Upper lobe of left lung (tissue), 6 donors: ENCODE results near the gene CTNNBL1. TPM values are rescaled to one million over a fixed set of nuclear protein-coding genes. Genes with fewer than 3 reads are reported as not detected.

Experiments
- ATAC-seq, 2 donors: fragments of 200-7000 bp; cut with Tn5 transposase; one replicate each; pipeline ENCODE4 v1.9.1; 2022; ENCODE audit warnings: mild to moderate bottlenecking in 2 of 2, moderate library complexity in 2 of 2; ENCODE audit not compliant: low FRiP score in 2 of 2
- DNase-seq, 2 donors: peaks; one replicate each; pipeline ENCODE4 v3.0.0-alpha.2; 2019 to 2020
- H3K27ac ChIP-seq, 4 donors: fragments of 200-600 bp; sonication (generic); one replicate each; pipeline ENCODE4 v1.5.1; 2016 to 2019
- H3K27me3 ChIP-seq, 4 donors: fragments of 200-600 bp; sonication (generic); one replicate each; pipeline ENCODE4 v1.5.1; 2017 to 2019
- H3K36me3 ChIP-seq, 4 donors: fragments of 200-600 bp; sonication (generic); one replicate each; pipeline ENCODE4 v1.5.1; 2016 to 2019
- H3K4me1 ChIP-seq, 4 donors: fragments of 200-600 bp; sonication (generic); one replicate each; pipeline ENCODE4 v1.5.1; 2018 to 2019
- H3K4me3 ChIP-seq, 4 donors: fragments of 200-600 bp; sonication (generic); one replicate each; pipeline ENCODE4 v1.5.1; 2017 to 2019; ENCODE audit warnings: mild to moderate bottlenecking in 2 of 4, moderate library complexity in 1 of 4
- H3K9me3 ChIP-seq, 4 donors: fragments of 200-600 bp; sonication (generic); one replicate each; pipeline ENCODE4 v1.5.1; 2018 to 2019
- EP300 ChIP-seq, 4 donors: sonication (generic); formaldehyde crosslinking; IDR thresholded peaks; one replicate each; pipeline ENCODE4 v1.5.1; 2017; ENCODE audit warnings: antibody characterized with exemption in 4 of 4, control low read depth in 2 of 4
- POLR2A ChIP-seq, 4 donors: fragments of 450-650 bp; IDR thresholded peaks; one replicate each; pipeline ENCODE4 v1.5.1; 2016 to 2017; ENCODE audit warnings: antibody characterized with exemption in 4 of 4, mild to moderate bottlenecking in 2 of 4
- POLR2AphosphoS5 ChIP-seq, 2 donors: sonication (generic); formaldehyde crosslinking; IDR thresholded peaks; one replicate each; pipeline ENCODE4 v1.5.1; 2017; ENCODE audit warnings: antibody characterized with exemption in 2 of 2
- WGBS, 2 donors: methylation state at CpG; one replicate each; pipeline ENCODE4 v1.1.5; 2017 to 2018; 5-methylcytosine and 5-hydroxymethylcytosine counted together
- total RNA-seq, 6 donors: library from RNA; depleted of rRNA in 4 of 6; stranded (reverse); fragments of >200 nt in 4 of 6; gene quantifications; one replicate each; pipeline versions ENCODE4 v1.1.0 to v1.2.1, GENCODE V29; 2016 to 2021
- TF ChIP-seq, protein P1 (sequence below), 6 experiments: fragments of 450-650 bp in 4 of 6; fragments of 200-600 bp in 2 of 6; sonication (generic) in 2 of 6; IDR thresholded peaks; one replicate each; pipeline ENCODE4 v1.5.1; 2016 to 2019; ENCODE audit warnings: antibody characterized with exemption in 6 of 6
- donor health status: DM: no; HTN: no; CAD: no; lungs with moderate emphysema.
- donor health status: DM: no; HTN: yes; CAD: no; lungs with severe emphysema.

CTNNBL1 gene
- total RNA-seq, 6 donors from 2014 or later, result 25.1 to 61.0 (median 29.1) TPM

DNA sequence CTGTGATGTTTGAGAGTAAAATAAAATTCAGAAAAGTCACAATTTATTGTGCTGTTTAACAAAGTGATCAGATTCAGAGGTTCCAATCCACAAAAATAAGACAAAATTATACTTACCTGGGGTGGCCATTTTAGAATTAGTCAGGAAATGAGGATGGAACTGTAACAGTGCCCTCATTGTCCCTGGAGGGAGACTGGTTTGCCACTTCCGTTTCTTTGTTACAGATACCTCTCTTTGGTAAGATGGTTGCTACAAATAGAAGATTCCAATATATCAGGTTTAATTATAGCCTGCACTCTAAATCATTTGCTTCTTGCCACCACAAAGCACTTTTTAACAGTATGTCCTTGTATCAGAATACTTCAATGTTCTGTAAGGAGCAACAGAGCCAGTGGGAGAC is 95.6 kb downstream of the CTNNBL1 start:
- DNase-seq (no peak), ATAC-seq (no peak)
- H3K36me3 ChIP-seq, result peaks cover 9 to 53% (median 17%) of the 10 kb centered on the region in 4 donors
- no peaks in the 10 kb centered on the region for H3K9me3 ChIP-seq
- TF ChIP-seq POLR2A (IDR thresholded peaks at IDR 0.05) (no peak), POLR2AphosphoS5 (IDR thresholded peaks at IDR 0.05) (no peak), EP300 (IDR thresholded peaks at IDR 0.05) (no peak)
- TF ChIP-seq, protein P1, sequence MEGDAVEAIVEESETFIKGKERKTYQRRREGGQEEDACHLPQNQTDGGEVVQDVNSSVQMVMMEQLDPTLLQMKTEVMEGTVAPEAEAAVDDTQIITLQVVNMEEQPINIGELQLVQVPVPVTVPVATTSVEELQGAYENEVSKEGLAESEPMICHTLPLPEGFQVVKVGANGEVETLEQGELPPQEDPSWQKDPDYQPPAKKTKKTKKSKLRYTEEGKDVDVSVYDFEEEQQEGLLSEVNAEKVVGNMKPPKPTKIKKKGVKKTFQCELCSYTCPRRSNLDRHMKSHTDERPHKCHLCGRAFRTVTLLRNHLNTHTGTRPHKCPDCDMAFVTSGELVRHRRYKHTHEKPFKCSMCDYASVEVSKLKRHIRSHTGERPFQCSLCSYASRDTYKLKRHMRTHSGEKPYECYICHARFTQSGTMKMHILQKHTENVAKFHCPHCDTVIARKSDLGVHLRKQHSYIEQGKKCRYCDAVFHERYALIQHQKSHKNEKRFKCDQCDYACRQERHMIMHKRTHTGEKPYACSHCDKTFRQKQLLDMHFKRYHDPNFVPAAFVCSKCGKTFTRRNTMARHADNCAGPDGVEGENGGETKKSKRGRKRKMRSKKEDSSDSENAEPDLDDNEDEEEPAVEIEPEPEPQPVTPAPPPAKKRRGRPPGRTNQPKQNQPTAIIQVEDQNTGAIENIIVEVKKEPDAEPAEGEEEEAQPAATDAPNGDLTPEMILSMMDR (IDR thresholded peaks at IDR 0.05), result no peak
- no peaks in the 10 kb centered on the region for H3K27me3 ChIP-seq
- H3K4me3 ChIP-seq, result no peak overlapping the region
- H3K27ac ChIP-seq, result no peak overlapping the region
- WGBS, 2 donors, result 94 to 100% methylated on average over 1 of the region's 1 CpG
- H3K4me1 ChIP-seq, result no peaks in the 10 kb centered on the region

GRCh38 chr20:37790900-37791299 is 97.1 kb downstream of the CTNNBL1 start:
- Histone ChIP-seq H3K27ac (no peak overlapping the region), H3K36me3 (peaks cover 9 to 47% (median 18%) of the 10 kb centered on the region in 4 donors), H3K4me1 (no peaks in the 10 kb centered on the region), H3K4me3 (no peak overlapping the region), H3K27me3 (no peaks in the 10 kb centered on the region), H3K9me3 (no peaks in the 10 kb centered on the region)
- TF ChIP-seq POLR2AphosphoS5 (IDR thresholded peaks at IDR 0.05) (no peak), EP300 (IDR thresholded peaks at IDR 0.05) (no peak), POLR2A (IDR thresholded peaks at IDR 0.05) (no peak)
- TF ChIP-seq, protein P1 (IDR thresholded peaks at IDR 0.05), result no peak
- no peak for DNase-seq
- 95 to 100% methylated on average over 1 of the region's 1 CpG for WGBS, 2 donors
- ATAC-seq, result no peak

GRCh38 chr20:37796121-37796520 is 102.3 kb downstream of the CTNNBL1 start:
- Histone ChIP-seq H3K4me1 (no peaks in the 10 kb centered on the region), H3K9me3 (no peaks in the 10 kb centered on the region), H3K27me3 (no peaks in the 10 kb centered on the region), H3K27ac (no peak overlapping the region), H3K36me3 (peaks cover 0 to 36% (median 4%) of the 10 kb centered on the region in 4 donors), H3K4me3 (no peak overlapping the region)
- no peak for TF ChIP-seq POLR2AphosphoS5 (IDR thresholded peaks at IDR 0.05)
- ATAC-seq (no peak), DNase-seq (no peak)
- WGBS, 2 donors, result 88 to 96% methylated on average over 4 of the region's 4 CpGs

DNA sequence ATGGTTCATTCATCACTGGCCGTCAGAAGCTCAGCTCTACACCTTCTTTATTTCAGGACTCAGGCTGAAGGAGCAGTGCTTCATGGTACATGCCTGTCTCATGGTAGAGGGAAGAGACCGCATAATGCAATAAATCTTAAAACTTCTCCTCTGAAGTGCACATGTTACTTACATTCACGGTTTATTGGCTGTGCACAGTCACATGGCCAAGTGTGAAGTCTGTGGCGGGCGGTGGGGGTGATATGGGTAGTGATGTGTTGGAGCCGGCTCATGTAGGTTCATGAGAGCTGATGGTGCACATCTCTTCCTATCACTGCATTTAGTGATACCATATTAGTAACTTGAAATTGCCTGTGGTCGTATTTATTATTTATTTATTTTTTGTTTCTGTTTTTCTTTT is 102.9 kb downstream of the CTNNBL1 start:
- no peaks in the 10 kb centered on the region for H3K9me3 ChIP-seq
- DNase-seq (no peak), ATAC-seq (no peak)
- TF ChIP-seq EP300 (IDR thresholded peaks at IDR 0.05), result no peak
- TF ChIP-seq, protein P1 (IDR thresholded peaks at IDR 0.05), result no peak
- no peak for TF ChIP-seq POLR2A (IDR thresholded peaks at IDR 0.05)
- TF ChIP-seq POLR2AphosphoS5 (IDR thresholded peaks at IDR 0.05), result no peak
- H3K4me1 ChIP-seq, result no peaks in the 10 kb centered on the region
- H3K4me3 ChIP-seq, result no peak overlapping the region
- WGBS, 2 donors, result 80 to 81% methylated on average over 7 of the region's 7 CpGs
- H3K36me3 ChIP-seq, result peaks cover 0 to 31% (median 4%) of the 10 kb centered on the region in 4 donors
- H3K27ac ChIP-seq, result no peak overlapping the region
- H3K27me3 ChIP-seq, result no peaks in the 10 kb centered on the region

DNA sequence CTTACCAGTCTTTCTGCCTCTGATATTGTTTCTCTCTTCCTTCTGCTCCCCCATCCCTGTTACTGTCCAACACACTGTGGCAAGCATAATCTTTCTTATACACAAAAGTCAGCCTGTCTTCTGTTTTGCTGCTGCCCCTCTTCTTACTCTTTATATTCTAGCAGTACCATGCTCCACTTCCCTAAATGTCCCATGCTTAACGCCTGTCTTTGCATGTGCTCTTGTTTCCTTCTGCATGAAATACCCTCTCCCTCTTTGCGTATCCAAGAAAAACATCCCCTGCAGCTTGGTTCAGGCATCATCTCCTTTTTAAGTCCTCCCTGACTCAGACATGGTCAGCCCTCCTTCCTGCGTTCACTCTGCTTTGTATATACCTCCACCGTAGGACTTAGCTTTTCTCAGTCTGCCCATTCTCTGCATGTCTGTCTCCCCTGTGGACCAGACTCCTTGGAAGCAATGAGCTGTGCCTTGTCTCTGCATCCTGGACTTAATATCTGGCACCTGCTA is 103.9 kb downstream of the CTNNBL1 start:
- Histone ChIP-seq H3K4me3 (no peak overlapping the region), H3K36me3 (peaks cover 0 to 31% (median 5%) of the 10 kb centered on the region in 4 donors), H3K27ac (no peak overlapping the region), H3K4me1 (no peaks in the 10 kb centered on the region), H3K27me3 (no peaks in the 10 kb centered on the region), H3K9me3 (no peaks in the 10 kb centered on the region)
- 87 to 89% methylated on average over 4 of the region's 4 CpGs for WGBS, 2 donors
- TF ChIP-seq EP300 (IDR thresholded peaks at IDR 0.05), result no peak
- no peak for TF ChIP-seq POLR2A (IDR thresholded peaks at IDR 0.05)
- TF ChIP-seq, protein P1 (IDR thresholded peaks at IDR 0.05), result no peak
- no peak for TF ChIP-seq POLR2AphosphoS5 (IDR thresholded peaks at IDR 0.05)
- no peak for DNase-seq
- ATAC-seq, result no peak
